ENCODE measurements around the gene RNF214. TPM values are rescaled to one million over a fixed set of nuclear protein-coding genes. Genes with fewer than 3 reads are reported as not detected.
A peak's percentile ranks its signal among the peaks of the same experiment; 100 is the strongest.

Gene RNF214
- polyA plus RNA-seq, 1 experiment, result 15.1 TPM

GRCh38 chr11:117223741-117224689, 8.5 kb upstream of the RNF214 start:
- TF ChIP-seq, protein P1, sequence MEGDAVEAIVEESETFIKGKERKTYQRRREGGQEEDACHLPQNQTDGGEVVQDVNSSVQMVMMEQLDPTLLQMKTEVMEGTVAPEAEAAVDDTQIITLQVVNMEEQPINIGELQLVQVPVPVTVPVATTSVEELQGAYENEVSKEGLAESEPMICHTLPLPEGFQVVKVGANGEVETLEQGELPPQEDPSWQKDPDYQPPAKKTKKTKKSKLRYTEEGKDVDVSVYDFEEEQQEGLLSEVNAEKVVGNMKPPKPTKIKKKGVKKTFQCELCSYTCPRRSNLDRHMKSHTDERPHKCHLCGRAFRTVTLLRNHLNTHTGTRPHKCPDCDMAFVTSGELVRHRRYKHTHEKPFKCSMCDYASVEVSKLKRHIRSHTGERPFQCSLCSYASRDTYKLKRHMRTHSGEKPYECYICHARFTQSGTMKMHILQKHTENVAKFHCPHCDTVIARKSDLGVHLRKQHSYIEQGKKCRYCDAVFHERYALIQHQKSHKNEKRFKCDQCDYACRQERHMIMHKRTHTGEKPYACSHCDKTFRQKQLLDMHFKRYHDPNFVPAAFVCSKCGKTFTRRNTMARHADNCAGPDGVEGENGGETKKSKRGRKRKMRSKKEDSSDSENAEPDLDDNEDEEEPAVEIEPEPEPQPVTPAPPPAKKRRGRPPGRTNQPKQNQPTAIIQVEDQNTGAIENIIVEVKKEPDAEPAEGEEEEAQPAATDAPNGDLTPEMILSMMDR (IDR thresholded peaks at IDR 0.05; ENCODE audit: low read depth, low read length), result no peak
- ChIA-PET CTCF (interaction anchor here (1.0 to 4.6 kb wide), 8 partner anchors 8 to 481 kb away, joined by 3 to 70 read pairs (median 4); partner anchors contain the start of genes SIDT2, TAGLN and ZPR1), POLR2A (interaction anchor here (1.6 kb wide), 1 partner anchor 21 kb away, joined by 4 read pairs; no protein-coding TSS in a partner anchor)
- DNase-seq (ENCODE audit: low read depth, low spot score), result no peak
- no peaks in the 10 kb centered on the region for H3K27me3 ChIP-seq (ENCODE audit: control insufficient read depth, insufficient read depth, low read length)
- H3K4me3 ChIP-seq (ENCODE audit: low read depth, low read length), result no peak overlapping the region
- no peak overlapping the region for H3K27ac ChIP-seq (ENCODE audit: low read depth, low read length)
- no peaks in the 10 kb centered on the region for H3K9me3 ChIP-seq (ENCODE audit: control insufficient read depth, insufficient read depth, low read length)

DNA sequence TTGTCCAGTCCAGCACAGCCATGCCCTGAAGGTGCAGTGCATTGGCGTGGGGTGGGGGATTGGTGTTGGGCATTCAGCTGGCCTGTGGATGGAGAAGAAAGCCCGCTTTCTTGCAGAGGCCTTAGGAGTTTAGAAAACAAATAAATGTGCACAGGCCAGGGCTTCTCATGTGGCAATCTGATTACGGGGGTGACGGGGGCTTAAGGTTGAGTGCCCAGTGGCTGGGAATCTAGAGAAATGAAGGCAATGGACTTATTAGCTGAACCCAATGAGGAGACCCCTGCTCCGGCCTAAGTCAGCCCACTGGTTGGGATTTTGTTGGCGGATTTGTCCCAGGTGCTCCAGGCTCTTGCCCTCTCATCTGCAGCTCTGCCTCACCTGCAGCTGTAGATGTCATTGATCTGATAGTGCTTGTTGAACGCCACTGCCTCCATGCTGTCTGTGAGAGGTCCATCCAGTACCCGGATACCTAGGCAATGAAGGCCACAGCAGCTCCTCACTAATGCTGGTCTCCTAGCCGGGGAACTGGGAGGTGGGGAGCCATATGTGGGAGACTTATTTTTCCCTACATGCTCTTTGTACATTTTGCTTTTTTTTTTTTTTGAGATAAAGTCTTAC, 6.8 kb upstream of the RNF214 start:
- TF ChIP-seq, protein P1 (IDR thresholded peaks at IDR 0.05; ENCODE audit: low read depth, low read length), result no peak

DNA sequence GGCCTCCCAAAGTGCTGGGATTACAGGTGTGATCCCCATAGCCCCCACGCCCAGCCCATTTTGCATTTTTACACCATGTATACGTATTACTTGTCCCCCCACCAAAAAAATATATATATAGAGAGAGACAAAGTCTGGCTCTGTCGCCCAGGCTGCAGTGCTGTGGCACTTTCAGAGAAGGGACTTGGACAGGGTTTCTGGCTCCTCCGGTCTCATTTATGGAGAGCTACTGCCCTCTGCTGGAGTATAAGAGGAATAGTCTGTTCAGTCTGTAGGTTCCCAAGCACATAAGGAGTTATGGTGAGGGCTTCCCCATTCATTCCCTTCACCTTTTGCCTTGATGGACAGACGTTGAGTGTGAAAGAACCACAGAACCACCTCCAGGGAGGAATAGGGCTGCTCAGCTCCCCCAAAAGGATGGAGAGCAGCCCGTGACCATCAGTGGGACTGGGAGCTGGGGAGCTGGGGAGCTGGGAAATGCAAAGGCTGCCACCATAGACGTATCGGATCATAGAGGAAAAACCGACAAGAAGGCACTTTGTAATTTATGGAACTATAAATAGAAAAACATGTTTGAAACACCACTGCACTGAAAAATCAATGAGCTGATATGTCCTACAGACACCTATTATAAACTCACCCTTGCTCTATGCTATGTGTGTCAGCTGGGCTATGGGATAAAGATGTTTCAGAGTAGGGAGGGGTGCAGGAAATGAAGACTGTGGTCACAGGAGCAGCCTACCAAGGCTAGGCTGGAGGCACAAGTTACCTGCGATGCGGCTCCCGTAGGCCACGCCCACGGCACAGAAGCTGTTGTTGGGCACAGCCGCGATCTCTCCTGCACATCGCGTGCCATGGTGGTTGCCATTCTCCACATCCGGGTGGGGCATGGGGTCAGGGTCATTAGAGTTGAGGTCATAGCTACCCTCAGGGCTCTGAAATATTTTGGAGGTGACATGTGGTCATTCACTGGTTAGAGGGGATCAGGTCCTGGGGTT, 5.8 kb upstream of the RNF214 start:
- DNase-seq (ENCODE audit: low read depth, low spot score), result no peak
- no peak overlapping the region for H3K4me3 ChIP-seq (ENCODE audit: low read depth, low read length)
- ChIA-PET CTCF (interaction anchor here (0.6 to 4.6 kb wide), 40 partner anchors 8 to 827 kb away, joined by 3 to 70 read pairs (median 4); partner anchors contain the start of genes APOA5, BACE1, PAFAH1B2 and SIDT2), POLR2A (interaction anchor here (0.5 to 1.8 kb wide), 4 partner anchors 16 to 435 kb away, joined by 3 to 22 read pairs (median 4); partner anchors contain the start of gene APOA5)
- H3K27me3 ChIP-seq (ENCODE audit: control insufficient read depth, insufficient read depth, low read length), result no peaks in the 10 kb centered on the region
- peak overlapping the region; percentile 11 for H3K27ac ChIP-seq (ENCODE audit: low read depth, low read length)
- peaks cover 2% of the 10 kb centered on the region; the same call in 1 of the 2 replicates for H3K9me3 ChIP-seq (ENCODE audit: control insufficient read depth, insufficient read depth, low read length)
- TF ChIP-seq, protein P1 (IDR thresholded peaks at IDR 0.05; ENCODE audit: low read depth, low read length), result peak; percentile 79

More for the DNA sequence above, 6.8 kb upstream of the RNF214 start:
- CTCF ChIA-PET, result interaction anchor here (1.4 to 4.6 kb wide), 14 partner anchors 10 to 493 kb away, joined by 3 to 70 read pairs (median 6); partner anchors contain the start of genes APOA5 and SIDT2
- POLR2A ChIA-PET, result interaction anchor here (0.7 to 1.8 kb wide), 4 partner anchors 15 to 434 kb away, joined by 3 to 22 read pairs (median 4); partner anchors contain the start of gene APOA5
- no peak overlapping the region for H3K27ac ChIP-seq (ENCODE audit: low read depth, low read length)
- H3K9me3 ChIP-seq (ENCODE audit: control insufficient read depth, insufficient read depth, low read length), result no peaks in the 10 kb centered on the region
- no peaks in the 10 kb centered on the region for H3K27me3 ChIP-seq (ENCODE audit: control insufficient read depth, insufficient read depth, low read length)
- no peak for DNase-seq (ENCODE audit: low read depth, low spot score)
- no peak overlapping the region for H3K4me3 ChIP-seq (ENCODE audit: low read depth, low read length)

DNA sequence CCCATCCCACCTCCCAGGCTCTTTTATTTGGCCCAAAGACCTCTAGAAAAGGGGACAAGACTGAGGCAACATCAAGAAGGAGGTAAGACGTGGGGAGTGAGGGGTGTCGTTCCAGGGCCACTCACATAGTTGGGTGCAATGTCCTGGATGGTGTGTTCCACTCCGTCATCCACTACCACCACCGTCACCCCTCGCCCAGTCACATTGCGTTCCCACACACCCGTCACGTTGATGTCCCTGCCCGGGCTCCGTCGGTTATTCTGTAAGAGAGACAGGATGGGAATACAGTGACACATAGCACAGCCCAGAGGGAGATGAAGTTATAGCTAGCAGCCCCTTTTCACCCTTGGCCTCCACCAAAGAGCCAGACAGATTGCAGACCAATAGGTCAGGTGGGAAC, 4.4 kb upstream of the RNF214 start:
- TF ChIP-seq, protein P1 (IDR thresholded peaks at IDR 0.05; ENCODE audit: low read depth, low read length), result no peak
- no peaks in the 10 kb centered on the region for H3K27me3 ChIP-seq (ENCODE audit: control insufficient read depth, insufficient read depth, low read length)
- no peak for DNase-seq (ENCODE audit: low read depth, low spot score)
- no peak overlapping the region for H3K27ac ChIP-seq (ENCODE audit: low read depth, low read length)
- no peak overlapping the region for H3K4me3 ChIP-seq (ENCODE audit: low read depth, low read length)
- CTCF ChIA-PET, result interaction anchor here (0.6 to 3.7 kb wide), 9 partner anchors 8 to 496 kb away, joined by 3 to 40 read pairs (median 3); partner anchors contain the start of gene APOA5
- POLR2A ChIA-PET, result no interaction called here
- H3K9me3 ChIP-seq (ENCODE audit: control insufficient read depth, insufficient read depth, low read length), result peaks cover 3% of the 10 kb centered on the region; the same call in 1 of the 2 replicates

All from AG04450 (cell line).